Measurements from ENCODE around the gene MAP3K19. TPM values are rescaled to one million over a fixed set of nuclear protein-coding genes. Genes with fewer than 3 reads are reported as not detected.

MAP3K19 gene
- total and polyA plus RNA-seq, 2 of the 8 experiments (the other 6 are each of a cell fraction or from before 2014, with no cell fraction given) = not detected

- H2AK5ac ChIP-seq (ENCODE audit: low read depth, low read length) = no peak within 1 kb of the TSS
- 2% methylated on average over 68 of the region's 83 CpGs; no CpG with 5 or more reads in 1 of the 2 experiments for WGBS, 2 experiments (ENCODE audit: extremely low coverage in 1 of 2, insufficient coverage in 1 of 2, insufficient read length in 1 of 2, insufficient replicate concordance in 2 of 2, low coverage in 1 of 2, low lambda C conversion rate in 2 of 2, missing lambda C conversion rate in 1 of 2)
- no peak within 1 kb of the TSS for H2BK20ac ChIP-seq (ENCODE audit: low read length)
- peak within 1 kb of the TSS; percentile 98 for H2BK5ac ChIP-seq (ENCODE audit: low read depth, low read length)
- peak within 1 kb of the TSS; percentile 93 for H4K5ac ChIP-seq (ENCODE audit: insufficient read length, low read depth, low read length)
- peak within 1 kb of the TSS; percentile 88; the same call in 1 of the 2 replicates for H2AFZ ChIP-seq (ENCODE audit: low read length)
- H2BK15ac ChIP-seq (ENCODE audit: low read length) = no peak within 1 kb of the TSS
- peak within 1 kb of the TSS; percentile 99 for H4K8ac ChIP-seq (ENCODE audit: extremely low read depth, insufficient read depth, low read length)
- H3K36me3 ChIP-seq (ENCODE audit: control insufficient read depth in 2 of 4, insufficient read depth in 4 of 4, low read length in 3 of 4) = no peaks in the 10 kb centered on the region; a peak in 2 of 8 replicates
- H3K4me3 ChIP-seq (ENCODE audit: extremely low read depth in 1 of 4, insufficient read depth in 2 of 4, low read depth in 3 of 4, low read length in 4 of 4) = peak within 1 kb of the TSS; percentile 79 to 99 (median 99)
- H3K4me1 ChIP-seq (replicated peaks in 1 of 4; ENCODE audit: control insufficient read depth in 3 of 4, insufficient read depth in 4 of 4, low read length in 3 of 4) = peaks cover 0 to 5% (median 1%) of the 10 kb centered on the region in 4 experiments; a peak in 2 of 7 replicates
- H3K27me3 ChIP-seq (replicated peaks in 1 of 4; ENCODE audit: control insufficient read depth in 3 of 4, extremely low read depth in 1 of 4, insufficient read depth in 3 of 4, low read length in 3 of 4) = no peaks in the 10 kb centered on the region
- peak within 1 kb of the TSS; percentile 98 to 100 (median 99) for H3K9ac ChIP-seq (replicated peaks in 1 of 4; ENCODE audit: extremely low read depth in 1 of 4, low read depth in 3 of 4, low read length in 3 of 4)
- POLR2A ChIA-PET (ENCODE audit: partially characterized antibody) = interaction anchor here (0.6 to 2.2 kb wide), 13 partner anchors 9 to 744 kb away, joined by 3 to 10 read pairs (median 4); partner anchors contain the start of genes R3HDM1, TMEM163 and ZRANB3
- H3K4ac ChIP-seq (replicated peaks; ENCODE audit: insufficient read length, low read depth, low read length) = peak within 1 kb of the TSS; percentile 95
- H3K4me2 ChIP-seq (ENCODE audit: insufficient read depth in 1 of 2, low read depth in 2 of 2, low read length in 2 of 2) = peak within 1 kb of the TSS; percentile 79
- H3K56ac ChIP-seq (replicated peaks; ENCODE audit: insufficient read length, low read depth, low read length) = peak within 1 kb of the TSS; percentile 94
- H3K18ac ChIP-seq (ENCODE audit: extremely low read depth, low read length) = peak within 1 kb of the TSS; percentile 97
- no peak within 1 kb of the TSS for H3K14ac ChIP-seq (ENCODE audit: insufficient read length)
- H3K79me2 ChIP-seq (ENCODE audit: control insufficient read depth in 1 of 2, insufficient read depth in 2 of 2, low read length in 2 of 2) = peaks cover 26 to 50% of the 10 kb centered on the region in 2 experiments
- no peak within 1 kb of the TSS for H2BK120ac ChIP-seq (replicated peaks; ENCODE audit: low read depth, low read length)
- H2BK12ac ChIP-seq (ENCODE audit: low read depth, low read length) = peak within 1 kb of the TSS; percentile 60; the same call in 1 of the 2 replicates
- peaks cover 2 to 6% of the 10 kb centered on the region in 2 experiments for H4K20me1 ChIP-seq (replicated peaks in 1 of 2; ENCODE audit: control insufficient read depth in 1 of 2, insufficient read depth in 2 of 2, low read length in 2 of 2)
- peak within 1 kb of the TSS; percentile 84 for H4K91ac ChIP-seq (replicated peaks; ENCODE audit: insufficient read length, low read length)
- no peaks in the 10 kb centered on the region; the same call in 1 of the 2 replicates for H3K23me2 ChIP-seq (ENCODE audit: low read depth, low read length)
- no peaks in the 10 kb centered on the region for H3K9me3 ChIP-seq (ENCODE audit: insufficient read depth in 2 of 2, low read depth in 1 of 2, low read length in 1 of 2)
- H3K27ac ChIP-seq (ENCODE audit: low read depth, low read length) = peak within 1 kb of the TSS; percentile 99
- no peak for FAIRE-seq
- H3K79me1 ChIP-seq (ENCODE audit: low read depth, low read length) = no peaks in the 10 kb centered on the region
- CTCF ChIA-PET (ENCODE audit: partially characterized antibody) = no interaction called here
- no peak within 1 kb of the TSS for H3K23ac ChIP-seq (ENCODE audit: insufficient read length)
- peak; percentile 97 to 99 for DNase-seq (ENCODE audit: low read depth in 1 of 2, low spot score in 2 of 2)
- TF ChIP-seq YY1 (IDR thresholded peaks at IDR 0.05; ENCODE audit: low read depth, low read length) (peak; percentile 94), CBX5 (IDR thresholded peaks at IDR 0.05; ENCODE audit: low read depth, low read length) (no peak), SP1 (IDR thresholded peaks at IDR 0.05; ENCODE audit: low read depth, low read length) (0 out of 2 replicates have a peak, but pooled peaks have one; percentile 27), POLR2AphosphoS5 (IDR thresholded peaks at IDR 0.05; ENCODE audit: low read depth, low read length) (peak; percentile 74), KDM1A (IDR thresholded peaks at IDR 0.05; ENCODE audit: borderline replicate concordance, low read length) (no peak), TAF7 (optimal IDR thresholded peaks at IDR 0.05; ENCODE audit: borderline replicate concordance, low read depth, low read length) (peak; percentile 80), BRCA1 (IDR thresholded peaks at IDR 0.05; ENCODE audit: low read depth, low read length) (no peak), EZH2 (IDR thresholded peaks at IDR 0.05; ENCODE audit: low read depth, low read length, severe bottlenecking) (no peak), RFX5 (IDR thresholded peaks at IDR 0.05; ENCODE audit: borderline replicate concordance, low read depth, low read length) (no peak), TBP (IDR thresholded peaks at IDR 0.05; ENCODE audit: low read depth, low read length) (peak; percentile 72), CBX8 (IDR thresholded peaks at IDR 0.05; ENCODE audit: borderline replicate concordance, low read depth, low read length) (no peak)
Observed at GRCh38 chr2:134918526-134919340, 128.5 kb downstream of the MAP3K19 start, which contains the start of gene CCNT2. CCNT2 (plus strand) TSS chr2:134918822; CDS start chr2:134918855, 33 bp downstream.

Data from H1 (cell line).